Pancreas (tissue), 10 donors: ENCODE measurements around the gene TFIP11. TPM values are rescaled to one million over a fixed set of nuclear protein-coding genes. Genes with fewer than 3 reads are reported as not detected.
A peak's percentile ranks its signal among the peaks of the same experiment; 100 is the strongest.

Experiments used
- ATAC-seq, 4 donors: fragments of 200-7000 bp; cut with Tn5 transposase; one replicate each; pipeline versions ENCODE4 v1.8.0 to v1.9.1; 2020; ENCODE audit warnings: mild to moderate bottlenecking in 4 of 4, moderate library complexity in 4 of 4
- DNase-seq, 6 donors: peaks; one replicate each; pipeline ENCODE4 v3.0.0-alpha.2; 2020
- FAIRE-seq: peaks from 2 replicates; lab custom pipeline; 2012; peaks lifted over from hg19 to GRCh38; lab: Jason Lieb, UNC
- H3K27ac ChIP-seq, 4 donors: fragments of 200-600 bp; sonication (generic); 1 replicate in 3 of 4; 2 replicates in 1 of 4; pipeline versions ENCODE4 v1.5.0 to v1.8.0; 2020
- H3K27me3 ChIP-seq, 4 donors: fragments of 200-600 bp; one replicate each; pipeline ENCODE4 v1.8.0; 2021
- H3K36me3 ChIP-seq, 3 donors: fragments of 200-600 bp; sonication (generic) in 1 of 3; one replicate each; pipeline versions ENCODE4 v1.5.0 to v1.8.0; 2020 to 2021
- H3K4me1 ChIP-seq, 3 donors: fragments of 200-600 bp; one replicate each; pipeline ENCODE4 v1.8.0; 2021
- H3K4me3 ChIP-seq, 4 donors: fragments of 200-600 bp; sonication (generic) in 2 of 4; one replicate each; pipeline versions ENCODE4 v1.5.0 to v1.8.0; 2020 to 2021
- H3K9me3 ChIP-seq, 4 donors: fragments of 200-600 bp; one replicate each; pipeline ENCODE4 v1.8.0; 2021
- CTCF ChIP-seq, 4 donors: fragments of 200-600 bp; sonication (generic) in 3 of 4; IDR thresholded peaks; one replicate each; pipeline versions ENCODE4 v1.5.0 to v1.8.0; 2021; ENCODE audit warnings: antibody characterized with exemption in 4 of 4
- WGBS, 2 donors: extraction: QIAGEN DNeasy Blood & Tissue Kit; methylation state at CpG; one replicate each; pipeline ENCODE4 v1.1.7; 2013; 5-methylcytosine and 5-hydroxymethylcytosine counted together
- intact Hi-C, 3 donors: fragments of 100-400 bp; cut with DNase I; formaldehyde crosslinking; loops; one replicate each; pipeline versions ENCODE4 v1.11.1 to v1.14.2; 2022
- polyA plus RNA-seq, 2 donors: library from polyadenylated mRNA; stranded (reverse); fragments of 200-250 nt; gene quantifications; one replicate each; pipeline ENCODE4 v1.2.3, GENCODE V29; 2013
- total RNA-seq, 6 donors: library from RNA; stranded (reverse); fragmentation: NEBNext Ultra II Directional in 4 of 6; extraction: Animal tissue kit (Norgen Biotek cat#: 25700) in 4 of 6; gene quantifications; one replicate each; pipeline versions ENCODE4 v1.2.1 to v1.2.4, GENCODE V29; 2021 to 2023
- donor health status: healthy with polysubstance abuse.
- donor health status: DM: no; HTN: no; CAD: no; lungs with moderate emphysema.
- donor health status: DM: no; HTN: no; CAD: no.
- donor health status: control.
- donor health status: control.
- donor health status: Bipolar disorder and iron deficiency.
- donor health status: DM: yes; HTN: yes; CAD: no.
- donor health status: DM: no; HTN: no; CAD: no.
- donor health status: DM: no; HTN: no; CAD: no.
- donor health status: DM: yes; HTN: yes; CAD: no.

Gene TFIP11
- total and polyA plus RNA-seq, 8 donors: 11.0 to 26.7 (median 17.6) TPM

DNA sequence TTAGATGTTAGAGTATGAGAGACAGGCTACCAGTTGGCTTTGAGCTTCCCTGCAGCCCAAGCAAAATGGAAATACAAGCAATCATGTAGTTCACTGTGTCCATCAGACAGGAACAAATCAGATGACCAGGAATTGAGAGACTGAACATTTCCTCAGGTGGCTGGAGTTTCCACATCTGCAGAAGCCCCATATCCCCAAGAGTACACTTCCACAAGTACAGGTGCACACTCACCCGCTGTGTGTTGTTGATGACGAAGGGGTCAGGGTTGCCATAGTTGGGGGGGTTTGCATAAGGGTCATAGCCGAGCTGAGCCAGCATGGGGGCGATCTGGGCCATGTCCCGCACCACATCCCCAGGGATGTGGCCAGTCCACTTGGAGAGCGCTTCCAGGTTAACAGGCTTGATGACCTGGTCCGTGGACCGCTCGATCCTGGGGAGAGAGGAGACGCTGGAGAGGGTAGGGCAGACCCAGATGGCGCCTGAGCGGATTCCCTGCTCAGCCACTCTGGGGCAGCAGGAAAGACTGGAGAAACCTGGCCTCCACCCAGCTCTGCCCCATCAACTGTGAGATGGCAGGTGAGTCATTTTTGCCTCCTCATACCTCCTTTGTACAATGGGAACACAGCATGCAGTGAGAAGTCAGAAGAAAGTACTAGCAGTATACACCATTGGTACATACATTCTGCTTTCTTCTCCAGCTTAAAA is 23.9 kb upstream of the TFIP11 start:
- H3K9me3 ChIP-seq: no peaks in the 10 kb centered on the region
- peak in 4 of 6 donors; percentile 60 to 77 (median 72) for DNase-seq
- FAIRE-seq: no peak
- intact Hi-C loops: no loop called here
- 71 to 74% methylated on average over 12 of the region's 12 CpGs for WGBS, 2 donors
- peak; percentile 49 to 66 (median 58) for ATAC-seq
- peaks cover 2 to 58% (median 11%) of the 10 kb centered on the region in 3 donors for H3K36me3 ChIP-seq
- TF ChIP-seq CTCF (IDR thresholded peaks at IDR 0.05): no peak
- peaks cover 0 to 15% (median 5%) of the 10 kb centered on the region in 3 donors for H3K4me1 ChIP-seq
- H3K27ac ChIP-seq: peak overlapping the region in 2 of 4 donors; percentile 58 to 67
- H3K27me3 ChIP-seq: no peaks in the 10 kb centered on the region
- H3K4me3 ChIP-seq: no peak overlapping the region

- ATAC-seq (no peak), FAIRE-seq (no peak), DNase-seq (no peak)
- Histone ChIP-seq H3K27ac (peak overlapping the region in 2 of 4 donors; percentile 58 to 67), H3K4me1 (peaks cover 0 to 15% (median 5%) of the 10 kb centered on the region in 3 donors), H3K4me3 (no peak overlapping the region), H3K36me3 (peaks cover 0 to 57% (median 5%) of the 10 kb centered on the region in 3 donors), H3K9me3 (no peaks in the 10 kb centered on the region), H3K27me3 (no peaks in the 10 kb centered on the region)
- intact Hi-C loops: no loop called here
- WGBS, 2 donors: 88 to 92% methylated on average over 3 of the region's 3 CpGs
- TF ChIP-seq CTCF (IDR thresholded peaks at IDR 0.05): no peak
These were observed 23.3 kb upstream of the TFIP11 start for GRCh38 chr22:26535603-26535908.

DNA sequence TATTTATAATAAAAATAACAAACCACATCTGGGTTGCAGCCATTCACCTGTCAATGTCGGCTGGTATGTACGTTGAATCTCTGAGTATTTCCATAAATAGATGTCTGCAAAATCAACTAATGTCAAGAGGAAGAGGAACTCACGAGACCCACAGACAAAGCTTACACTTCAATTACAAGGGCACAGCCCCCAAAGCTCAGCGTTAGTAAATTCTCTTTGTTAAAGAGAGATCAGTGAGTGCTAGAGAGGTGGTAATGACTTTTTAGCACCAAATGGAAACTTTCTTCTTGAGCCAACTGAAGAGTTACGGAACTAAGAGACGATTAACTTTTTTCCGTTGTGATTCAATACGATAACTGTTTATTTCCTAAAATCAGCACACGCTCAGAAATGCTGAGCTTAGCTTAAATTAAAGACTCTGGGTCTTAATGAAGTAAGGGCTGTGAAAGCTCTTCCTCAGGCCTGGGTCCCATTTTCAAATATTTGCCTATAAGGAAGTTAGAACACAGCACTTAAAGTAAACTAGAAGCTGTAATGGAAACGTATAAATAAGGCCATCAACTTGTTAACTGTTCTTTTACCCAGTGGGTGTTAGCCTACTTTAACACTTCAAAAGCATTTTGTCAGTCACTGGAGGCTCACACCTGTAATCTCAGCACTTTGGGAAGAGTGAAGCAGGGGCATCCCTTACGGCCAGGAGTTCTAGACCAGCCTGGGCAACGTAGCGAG is 22.8 kb upstream of the TFIP11 start:
- H3K4me1 ChIP-seq: peaks cover 0 to 20% (median 5%) of the 10 kb centered on the region in 3 donors
- H3K27me3 ChIP-seq: no peaks in the 10 kb centered on the region
- no peaks in the 10 kb centered on the region for H3K9me3 ChIP-seq
- no peak for TF ChIP-seq CTCF (IDR thresholded peaks at IDR 0.05)
- DNase-seq (no peak), ATAC-seq (peak in 2 of 4 donors; percentile 4 to 8), FAIRE-seq (no peak)
- peaks cover 0 to 51% (median 4%) of the 10 kb centered on the region in 3 donors for H3K36me3 ChIP-seq
- peak overlapping the region in 2 of 4 donors; percentile 58 to 67 for H3K27ac ChIP-seq
- no peak overlapping the region for H3K4me3 ChIP-seq
- WGBS, 2 donors: 42 to 50% methylated on average over 13 of the region's 13 CpGs
- intact Hi-C loops: no loop called here

GRCh38 chr22:26534171-26534855 is 22.0 kb upstream of the TFIP11 start:
- intact Hi-C loops: no loop called here
- DNase-seq: no peak
- H3K9me3 ChIP-seq: no peaks in the 10 kb centered on the region
- H3K36me3 ChIP-seq: peaks cover 0 to 44% (median 4%) of the 10 kb centered on the region in 3 donors
- WGBS, 2 donors: 74 to 76% methylated on average over 7 of the region's 7 CpGs
- H3K27ac ChIP-seq: peak overlapping the region in 2 of 4 donors; percentile 58 to 67
- no peak for FAIRE-seq
- H3K4me1 ChIP-seq: peaks cover 0 to 27% (median 5%) of the 10 kb centered on the region in 3 donors
- TF ChIP-seq CTCF (IDR thresholded peaks at IDR 0.05): no peak
- no peaks in the 10 kb centered on the region for H3K27me3 ChIP-seq
- H3K4me3 ChIP-seq: no peak overlapping the region
- no peak for ATAC-seq
